NOMO-1 treated with dmso at 0.1 percent for 144 hours (cell line): ENCODE measurements around the gene RLN3.
"Not testable (repeated sequence)": the region's sequence is repeated elsewhere in the genome, so short reads cannot be mapped to it uniquely, and the experiment has no call there.

ENCODE experiments used
- DNase-seq: peaks from one replicate; lab custom pipeline; 2025; ENCODE audit not compliant: unreplicated experiment; lab: John Stamatoyannopoulos, UW

The RLN3 gene

DNA sequence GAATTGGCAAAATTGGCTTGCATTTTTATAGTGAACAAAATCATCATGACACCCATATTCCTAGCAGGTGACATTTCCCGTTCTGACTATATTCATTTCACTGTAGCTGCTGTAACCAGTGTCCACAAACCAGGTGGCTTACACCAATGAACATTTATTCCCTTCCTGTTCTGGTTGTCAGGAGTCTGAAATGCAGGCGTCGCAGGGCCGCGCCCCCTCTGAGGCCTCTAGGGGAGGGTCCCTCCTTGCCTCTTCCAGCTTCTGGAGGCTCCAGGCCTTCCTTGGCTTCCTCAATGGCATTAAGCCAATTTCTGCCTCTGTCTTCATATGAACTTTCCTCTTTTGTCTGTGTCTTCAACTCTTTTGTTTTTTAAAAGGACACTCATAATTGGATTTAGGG is 6.5 kb upstream of the RLN3 start:
- DNase-seq = no peak

- no peak for DNase-seq
Measured at GRCh38 chr19:14022469-14022868, 5.5 kb upstream of the RLN3 start.

- peak; percentile 75 for DNase-seq
Measured at GRCh38 chr19:14023404-14024235, 4.3 kb upstream of the RLN3 start.

DNA sequence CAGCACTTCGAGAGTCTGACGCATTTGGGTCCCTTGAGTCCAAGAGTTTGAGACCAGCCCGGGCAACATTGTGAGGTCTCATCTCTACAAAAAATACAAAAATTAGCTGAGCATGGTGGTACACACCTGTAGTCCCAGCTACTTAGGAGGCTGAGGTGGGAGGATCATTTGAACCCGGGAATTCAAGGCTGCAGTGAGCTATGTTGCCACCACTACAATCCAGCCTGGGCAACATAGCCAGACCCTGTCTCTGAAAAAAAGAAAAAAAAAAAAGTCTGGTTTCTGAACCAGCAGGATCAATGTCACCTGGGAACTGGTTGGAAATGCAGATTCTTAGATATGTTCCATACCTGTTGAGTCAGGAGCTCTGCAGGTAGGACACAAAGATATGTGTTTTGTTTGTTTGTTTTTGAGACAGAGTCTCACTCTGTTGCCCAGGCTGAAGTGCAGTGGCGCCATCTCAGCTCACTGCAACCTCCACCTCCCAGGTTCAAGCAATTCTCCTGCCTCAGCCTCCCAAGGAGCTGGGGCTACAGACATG is 1.2 kb upstream of the RLN3 start:
- DNase-seq = not testable (repeated sequence)

- DNase-seq = no peak
Measured at GRCh38 chr19:14028901-14029300, 953 bp downstream of the RLN3 start.

DNA sequence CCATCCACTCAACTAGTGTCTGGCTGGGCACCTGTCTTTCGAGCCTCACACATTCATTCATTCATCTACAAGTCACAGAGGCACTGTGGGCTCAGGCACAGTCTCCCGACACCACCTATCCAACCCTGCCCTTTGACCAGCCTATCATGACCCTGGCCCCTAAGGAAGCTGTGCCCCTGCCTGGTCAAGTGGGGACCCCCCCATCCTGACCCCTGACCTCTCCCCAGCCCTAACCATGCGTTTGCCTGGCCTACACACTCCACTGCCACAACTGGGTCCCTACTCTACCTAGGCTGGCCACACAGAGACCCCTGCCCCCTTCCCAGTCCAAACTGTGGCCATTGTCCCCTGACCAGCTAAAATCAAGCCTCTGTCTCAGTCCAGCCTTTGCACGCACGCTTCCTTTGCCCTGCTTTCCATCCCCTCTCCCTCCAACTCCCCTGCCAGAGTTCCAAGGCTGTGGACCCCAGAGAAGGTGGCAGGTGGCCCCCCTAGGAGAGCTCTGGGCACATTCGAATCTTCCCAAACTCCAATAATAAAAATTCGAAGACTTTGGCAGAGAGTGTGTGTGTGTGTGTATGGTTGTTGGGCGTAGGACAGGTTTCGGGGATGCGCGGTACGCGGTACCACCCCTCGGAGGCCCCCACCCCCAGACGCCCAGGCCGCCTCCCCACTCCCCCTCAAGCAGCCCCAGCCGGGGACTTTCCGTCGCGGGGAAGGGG is 3.2 kb downstream of the RLN3 start:
- DNase-seq = no peak

DNA sequence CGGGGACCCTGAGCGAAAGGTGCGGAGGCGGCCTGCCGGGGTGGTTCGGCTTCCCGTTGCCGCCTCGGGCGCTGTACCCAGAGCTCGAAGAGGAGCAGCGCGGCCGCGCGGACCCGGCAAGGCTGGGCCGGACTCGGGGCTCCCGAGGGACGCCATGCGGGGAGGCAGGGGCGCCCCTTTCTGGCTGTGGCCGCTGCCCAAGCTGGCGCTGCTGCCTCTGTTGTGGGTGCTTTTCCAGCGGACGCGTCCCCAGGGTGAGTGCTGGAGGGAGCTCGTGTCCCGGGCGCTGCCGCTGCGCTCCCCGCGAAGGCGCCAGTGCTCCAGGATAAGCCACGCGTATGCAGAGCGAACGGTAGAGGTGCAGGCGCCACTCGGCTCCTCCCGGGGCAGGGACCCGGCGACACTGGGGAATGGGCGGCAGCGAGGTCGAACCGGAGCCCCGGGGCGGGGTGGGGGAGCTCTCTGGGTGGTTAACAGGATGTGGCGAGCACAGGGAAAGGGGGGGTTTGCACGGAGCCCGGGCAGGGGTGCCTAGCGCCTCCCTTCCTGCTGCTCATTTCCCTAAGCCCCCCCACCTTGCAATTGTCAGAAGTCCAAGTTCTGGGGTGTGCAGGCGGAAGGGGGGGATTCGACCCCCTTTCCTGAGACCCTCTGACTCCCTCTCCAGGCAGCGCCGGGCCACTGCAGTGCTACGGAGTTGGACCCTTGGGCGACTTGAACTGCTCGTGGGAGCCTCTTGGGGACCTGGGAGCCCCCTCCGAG is 4.0 kb downstream of the RLN3 start, which contains the start of gene IL27RA:
Gene IL27RA, plus strand, starts transcription at position 44 of the 762 bp plus-strand sequence. Its CDS starts 111 bp downstream, at position 155.
- peak; percentile 57 for DNase-seq

- no peak for DNase-seq
Measured at GRCh38 chr19:14033946-14034345, 6.0 kb downstream of the RLN3 start.

GRCh38 chr19:14035159-14035558 is 7.2 kb downstream of the RLN3 start:
- not testable (repeated sequence) for DNase-seq

GRCh38 chr19:14035706-14036105 is 7.8 kb downstream of the RLN3 start:
- DNase-seq = no peak

DNA sequence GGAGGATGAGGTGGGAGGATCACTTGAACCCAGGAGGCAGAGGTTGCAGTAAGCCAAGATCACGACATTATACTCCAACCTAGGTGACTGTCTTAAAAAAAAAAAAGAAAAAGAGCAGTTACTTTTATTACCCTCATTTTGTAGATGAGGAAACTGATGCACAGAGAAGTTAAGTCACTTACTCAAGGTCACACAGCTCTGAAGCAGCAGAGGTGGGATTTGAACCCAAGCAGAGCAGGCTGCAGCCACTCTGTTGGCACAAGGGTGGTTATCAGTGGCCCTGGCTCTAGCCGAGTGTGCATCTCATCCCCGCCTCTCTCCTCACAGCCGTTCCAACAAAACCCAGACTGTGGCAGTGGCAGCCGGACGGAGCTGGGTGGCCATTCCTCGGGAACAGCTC is 11.2 kb downstream of the RLN3 start:
- DNase-seq = no peak

DNA sequence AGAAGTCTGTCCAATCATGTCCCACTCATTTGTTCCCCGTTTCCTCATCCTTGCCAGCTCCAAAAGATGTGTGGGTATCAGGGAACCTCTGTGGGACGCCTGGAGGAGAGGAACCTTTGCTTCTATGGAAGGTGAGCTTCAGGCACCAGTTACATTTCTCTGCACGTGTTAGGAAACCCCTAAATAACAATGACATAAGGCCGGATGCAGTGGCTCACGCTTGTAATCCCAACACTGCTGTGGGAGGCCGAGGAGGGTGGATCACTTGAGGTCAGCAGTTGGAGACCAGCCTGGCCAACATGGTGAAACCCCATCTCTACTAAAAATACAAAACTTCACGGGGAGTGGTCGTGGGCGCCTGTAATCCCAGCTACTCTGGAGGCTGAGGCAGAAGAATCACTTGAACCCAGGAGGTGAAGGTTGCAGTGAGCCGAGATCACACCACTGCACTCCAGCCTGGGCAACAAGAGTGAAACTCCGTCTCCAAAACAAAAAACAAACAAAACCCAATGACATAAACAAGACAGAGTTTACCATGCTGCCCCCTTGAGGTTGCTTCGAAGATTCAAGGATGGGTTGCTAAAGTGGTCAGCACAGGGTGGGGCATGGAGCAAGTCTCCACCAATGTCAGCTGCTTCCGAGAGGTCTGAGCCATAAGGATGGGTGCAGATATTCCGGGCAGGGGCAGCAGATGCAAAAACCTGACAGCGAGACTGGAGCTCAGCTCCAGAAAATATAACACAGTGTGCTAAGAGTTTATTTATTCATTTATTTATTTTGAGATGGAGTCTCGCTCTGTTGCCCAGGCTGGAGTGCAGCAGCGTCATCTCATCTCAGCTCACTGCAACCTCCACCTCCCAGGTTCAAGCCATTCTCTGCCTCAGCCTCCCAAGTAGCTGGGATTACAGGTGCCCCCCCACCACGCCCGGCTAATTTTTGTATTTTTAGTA is 15.0 kb downstream of the RLN3 start:
- not testable (repeated sequence) for DNase-seq

GRCh38 chr19:14047866-14048265 is 19.9 kb downstream of the RLN3 start:
- not testable (repeated sequence) for DNase-seq

GRCh38 chr19:14048443-14049153 is 20.6 kb downstream of the RLN3 start:
- peak; percentile 32 for DNase-seq

DNA sequence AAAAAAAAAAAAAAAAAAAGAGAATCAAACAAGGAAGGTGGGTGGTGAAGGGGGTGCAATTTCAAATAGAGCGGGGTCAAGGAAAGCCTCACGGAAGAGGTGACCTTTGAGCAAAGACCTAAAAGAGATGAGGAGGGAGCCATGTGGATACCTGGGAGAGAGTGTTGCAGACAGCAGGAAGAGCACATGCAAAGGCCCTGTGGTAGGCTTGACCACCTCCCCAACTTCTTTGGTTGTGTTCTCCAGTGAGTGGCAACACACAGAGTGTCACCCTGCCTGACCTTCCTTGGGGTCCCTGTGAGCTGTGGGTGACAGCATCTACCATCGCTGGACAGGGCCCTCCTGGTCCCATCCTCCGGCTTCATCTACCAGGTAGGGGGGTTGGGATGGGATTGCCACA is 22.6 kb downstream of the RLN3 start:
- DNase-seq = no peak

DNA sequence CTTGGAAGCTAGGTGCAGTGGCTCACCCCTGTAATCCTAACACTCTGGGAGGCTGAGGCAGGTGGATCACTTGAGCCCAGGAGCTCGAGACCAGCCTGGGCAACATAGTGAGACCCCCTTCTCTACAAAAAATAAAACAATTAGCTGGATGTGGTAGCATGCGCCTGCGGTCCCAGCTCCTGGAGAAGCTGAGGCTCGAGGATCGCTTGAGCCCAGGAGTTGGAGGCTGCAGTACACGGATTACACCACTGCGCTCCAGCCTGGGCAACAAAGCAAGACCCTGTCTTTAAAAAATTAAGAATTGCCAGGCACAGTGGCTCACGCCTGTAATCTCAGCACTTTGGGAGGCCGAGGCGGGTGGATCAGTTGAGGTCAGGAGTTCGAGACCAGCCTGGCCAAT is 23.0 kb downstream of the RLN3 start:
- DNase-seq = not testable (repeated sequence)

DNA sequence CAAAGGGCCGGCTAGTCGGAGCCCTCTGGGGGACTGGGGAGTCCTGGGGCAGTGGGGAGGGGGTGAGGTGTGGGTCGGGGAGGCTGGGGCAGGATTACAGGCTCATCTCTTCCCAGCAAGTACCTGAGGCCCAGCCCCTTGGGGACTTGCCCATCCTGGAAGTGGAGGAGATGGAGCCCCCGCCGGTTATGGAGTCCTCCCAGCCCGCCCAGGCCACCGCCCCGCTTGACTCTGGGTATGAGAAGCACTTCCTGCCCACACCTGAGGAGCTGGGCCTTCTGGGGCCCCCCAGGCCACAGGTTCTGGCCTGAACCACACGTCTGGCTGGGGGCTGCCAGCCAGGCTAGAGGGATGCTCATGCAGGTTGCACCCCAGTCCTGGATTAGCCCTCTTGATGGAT is 24.0 kb downstream of the RLN3 start:
- DNase-seq = no peak

DNA sequence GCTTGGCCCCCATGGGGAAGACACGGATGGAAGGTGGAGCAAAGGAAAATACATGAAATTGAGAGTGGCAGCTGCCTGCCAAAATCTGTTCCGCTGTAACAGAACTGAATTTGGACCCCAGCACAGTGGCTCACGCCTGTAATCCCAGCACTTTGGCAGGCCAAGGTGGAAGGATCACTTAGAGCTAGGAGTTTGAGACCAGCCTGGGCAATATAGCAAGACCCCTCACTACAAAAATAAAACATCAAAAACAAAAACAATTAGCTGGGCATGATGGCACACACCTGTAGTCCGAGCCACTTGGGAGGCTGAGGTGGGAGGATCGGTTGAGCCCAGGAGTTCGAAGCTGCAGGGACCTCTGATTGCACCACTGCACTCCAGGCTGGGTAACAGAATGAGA is 24.5 kb downstream of the RLN3 start:
- no peak for DNase-seq

- no peak for DNase-seq
Measured at GRCh38 chr19:14053032-14053431, 25.1 kb downstream of the RLN3 start.
